ENCODE data around the gene TBC1D22A.

TBC1D22A gene

DNA sequence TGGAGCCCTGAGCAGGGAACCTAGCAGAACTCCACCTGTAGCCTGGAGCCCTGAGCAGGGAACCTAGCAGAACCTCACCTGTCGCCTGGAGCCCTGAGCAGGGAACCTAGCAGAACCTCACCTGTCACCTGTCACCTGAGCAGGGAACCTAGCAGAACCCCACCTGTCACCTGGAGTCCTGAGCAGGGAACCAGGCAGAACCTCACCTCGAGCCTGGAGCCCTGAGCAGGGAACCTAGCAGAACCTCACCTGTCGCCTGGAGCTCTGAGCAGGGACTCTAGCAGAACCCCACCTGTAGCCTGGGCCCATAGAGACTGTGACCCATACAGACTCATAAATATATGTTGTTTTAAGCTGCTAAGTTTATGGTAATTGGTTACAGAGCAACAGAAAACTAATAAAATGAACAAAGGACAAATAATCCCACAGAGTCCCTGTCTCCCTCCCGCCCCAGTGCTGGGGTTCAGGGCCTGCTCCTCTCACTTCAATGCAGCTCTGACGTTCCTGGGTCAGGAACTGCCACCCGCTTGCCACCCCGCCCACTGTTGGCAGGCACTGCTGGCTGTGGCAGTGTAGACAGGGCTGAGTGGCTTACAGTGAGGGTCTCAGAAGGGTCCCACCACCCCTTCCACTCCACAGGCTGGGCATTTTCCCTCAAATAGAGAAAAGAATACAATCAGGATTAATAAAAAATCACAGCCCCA is 259.1 kb downstream of the TBC1D22A start:
- DNase-seq = no peak

DNA sequence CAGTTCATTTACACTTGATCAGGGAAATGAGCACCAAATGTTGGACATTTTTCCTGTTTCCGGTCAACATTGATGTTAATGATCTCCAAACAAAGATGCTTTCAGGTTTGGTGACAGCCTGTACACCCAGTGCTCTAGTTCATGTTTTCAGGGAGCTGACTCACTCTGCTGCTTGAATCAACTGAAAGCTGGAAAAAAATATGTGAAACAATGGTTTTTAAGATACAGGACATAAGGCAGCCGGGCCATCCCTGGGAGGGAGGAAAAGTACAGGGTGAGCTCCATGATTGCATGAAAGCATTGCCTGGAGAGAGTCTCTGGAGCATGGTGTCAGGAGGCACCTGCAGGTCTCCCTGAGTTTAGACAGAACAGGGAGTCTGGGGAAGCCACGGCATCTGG is 259.6 kb downstream of the TBC1D22A start:
- DNase-seq = no peak

DNA sequence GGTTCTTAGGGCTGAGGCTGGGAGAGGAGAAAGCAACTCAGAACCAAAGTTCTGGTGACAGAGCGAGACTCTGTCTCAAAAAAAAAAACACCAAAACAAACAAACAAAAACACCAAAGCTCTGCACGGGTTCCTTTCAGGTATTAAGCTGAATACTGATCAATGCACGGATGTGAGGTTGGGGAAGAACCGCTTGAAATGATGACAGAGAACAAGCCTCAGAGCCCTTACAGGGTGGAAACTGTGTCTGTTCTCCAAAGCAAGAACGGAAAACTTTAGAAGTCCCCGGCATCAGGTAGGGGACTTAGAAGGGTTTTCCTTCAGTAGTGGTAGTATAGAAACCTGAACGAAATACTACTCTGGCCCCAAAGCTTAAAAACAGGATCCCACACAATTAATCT is 260.0 kb downstream of the TBC1D22A start:
- DNase-seq = no peak

DNA sequence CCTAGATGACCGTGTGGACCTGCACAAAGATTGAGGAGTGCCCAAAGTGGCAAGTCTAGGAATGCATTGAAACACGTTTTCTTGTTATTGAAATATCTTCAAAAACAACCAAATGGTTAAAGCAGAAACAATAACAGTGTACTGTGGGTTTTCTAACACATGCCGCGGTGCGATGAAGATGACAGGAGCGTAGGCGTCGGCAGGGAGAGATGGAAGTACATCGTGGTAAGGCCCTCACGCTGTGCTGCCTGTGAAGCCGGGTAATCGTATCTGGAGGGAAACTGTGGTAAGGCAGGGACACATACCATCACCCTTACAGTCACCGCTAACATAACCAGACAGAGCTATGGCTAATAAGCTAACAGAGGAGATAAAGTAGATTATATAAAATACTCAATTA is 261.4 kb downstream of the TBC1D22A start:
- no peak for DNase-seq

DNA sequence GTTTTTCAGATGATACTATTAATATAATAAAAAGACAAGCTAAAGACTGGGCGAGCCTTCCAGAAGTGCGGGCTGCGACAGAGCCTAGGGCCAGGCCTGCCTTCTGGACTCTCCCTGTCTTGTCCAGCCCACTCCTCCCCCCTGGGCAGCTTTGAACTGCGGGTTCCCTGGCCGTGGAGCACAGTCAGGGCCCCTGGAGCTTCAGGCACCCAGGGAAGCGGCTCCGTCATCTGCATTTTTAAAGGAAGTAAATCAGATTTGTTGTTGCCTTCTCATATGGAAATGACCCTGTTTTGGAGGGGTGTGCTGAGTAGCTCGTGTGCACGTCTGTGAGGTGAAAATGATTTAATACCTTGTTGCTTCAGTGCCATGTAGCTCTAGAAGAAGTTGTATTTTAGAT is 265.3 kb downstream of the TBC1D22A start:
- no peak for DNase-seq

DNA sequence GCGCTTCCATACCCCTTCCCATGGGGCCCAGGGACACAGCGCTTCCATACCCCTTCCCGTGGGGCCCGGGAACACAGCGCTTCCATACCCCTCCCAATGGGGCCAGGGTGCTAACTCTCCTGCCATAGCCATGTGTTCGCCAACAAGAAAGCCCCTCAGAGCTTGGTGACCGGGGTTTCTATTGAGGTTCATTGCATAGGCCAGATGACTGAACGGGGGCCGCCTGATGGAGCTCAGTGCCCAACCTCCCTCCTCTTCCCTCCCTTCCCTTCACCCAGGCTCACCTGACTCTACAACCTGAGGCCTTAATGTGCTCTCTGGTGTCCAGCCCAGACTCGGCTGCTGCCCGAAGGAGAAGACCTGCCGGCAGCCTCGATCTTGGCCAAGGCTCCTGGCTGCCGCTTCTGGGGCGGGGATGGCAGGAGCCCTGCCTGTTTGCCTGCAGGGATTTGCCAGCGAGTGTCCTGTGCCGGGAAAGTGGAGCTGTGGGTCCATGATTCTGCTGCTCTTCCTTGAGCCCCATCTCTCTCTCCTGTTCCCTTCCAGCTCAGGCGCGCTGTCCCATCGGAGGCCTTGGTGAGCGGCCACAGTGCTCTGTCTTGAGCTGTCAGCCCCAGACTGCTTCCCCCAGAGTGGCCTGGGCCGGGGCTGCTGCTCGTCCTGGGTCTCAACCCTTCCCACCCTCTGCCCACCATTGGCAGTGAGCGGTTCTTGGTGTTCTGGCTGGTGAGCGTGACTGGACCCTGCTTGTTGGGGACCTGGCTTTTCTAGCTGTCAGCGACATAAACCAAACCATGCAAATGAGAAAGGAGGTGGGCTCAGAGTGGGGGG is 267.0 kb downstream of the TBC1D22A start:
- DNase-seq = no peak

DNA sequence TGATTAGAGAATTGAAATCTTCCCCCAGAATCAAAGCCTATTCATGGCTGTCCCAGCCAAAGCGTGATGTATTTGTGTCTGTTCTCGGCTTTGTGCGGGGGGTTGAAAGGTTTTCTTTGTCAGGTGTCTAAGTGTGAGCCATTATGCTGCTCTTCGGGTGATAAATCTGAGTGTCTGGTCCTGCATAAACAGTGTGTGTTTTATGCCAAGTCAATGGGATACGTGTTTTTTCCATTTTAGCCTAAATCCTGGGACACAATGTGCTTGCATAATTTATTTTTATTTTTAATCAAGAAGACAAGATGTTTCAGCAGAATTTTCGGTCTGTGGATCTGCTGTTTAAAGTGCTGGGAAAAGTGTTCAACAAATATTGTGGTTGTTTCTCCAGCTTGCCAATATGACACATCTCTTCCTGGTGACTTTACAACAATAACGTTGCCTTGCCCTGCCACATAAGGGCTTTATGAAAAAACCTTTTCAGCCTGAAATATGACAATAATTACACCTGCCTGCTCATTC is 267.8 kb downstream of the TBC1D22A start:
- DNase-seq = no peak

DNA sequence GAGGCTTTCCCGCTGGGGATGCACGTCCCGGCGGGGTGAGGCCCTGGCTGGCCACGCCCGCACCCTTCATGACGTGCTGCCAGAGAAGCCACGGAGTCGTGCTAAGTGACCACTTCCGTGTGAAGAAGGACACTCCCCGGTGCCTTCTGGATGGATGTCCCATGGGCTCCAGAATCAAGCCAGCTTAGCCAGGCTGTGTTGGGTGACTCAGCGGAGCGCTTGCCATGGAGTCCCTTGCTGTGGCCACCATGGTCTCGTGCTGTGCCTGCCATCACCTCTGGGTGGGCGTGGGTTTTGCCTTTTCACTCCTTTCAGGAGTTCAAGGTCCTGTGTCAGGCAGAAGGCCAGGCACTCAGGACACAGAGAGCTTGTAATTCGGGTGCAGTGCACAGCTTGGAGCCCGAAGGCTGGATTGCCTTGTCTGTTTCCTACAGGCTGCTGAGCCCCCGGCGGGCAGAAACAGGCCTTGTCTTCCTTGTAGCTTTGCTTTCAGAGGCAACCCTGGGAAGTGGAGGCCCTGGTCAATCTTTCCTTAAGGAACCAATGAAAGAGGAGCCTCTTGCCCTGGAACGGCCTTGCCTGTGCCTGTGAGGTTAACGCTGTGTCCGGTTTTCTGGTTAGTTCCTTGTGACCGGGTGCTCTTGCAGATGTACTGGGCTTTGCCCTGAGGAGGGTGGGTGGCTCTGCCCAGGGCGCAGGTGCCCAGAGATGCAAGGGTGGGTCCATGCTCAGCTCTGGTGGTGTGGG is 268.6 kb downstream of the TBC1D22A start:
- DNase-seq = no peak

DNA sequence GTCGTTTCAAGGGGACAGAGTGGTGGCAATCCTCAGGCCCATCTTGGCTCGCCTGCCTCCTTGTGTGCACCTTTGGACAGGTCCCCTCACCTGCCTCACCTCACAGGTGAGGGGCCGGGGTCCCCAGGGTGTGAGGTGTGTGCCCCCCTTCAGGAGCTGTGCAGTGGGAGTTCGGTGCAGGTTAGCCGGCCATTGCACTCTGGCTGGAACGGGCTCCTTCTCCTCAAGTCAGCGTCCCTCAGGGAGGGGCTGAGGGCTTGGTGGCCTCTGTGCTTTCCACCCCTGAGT is 269.1 kb downstream of the TBC1D22A start:
- no peak for DNase-seq

DNA sequence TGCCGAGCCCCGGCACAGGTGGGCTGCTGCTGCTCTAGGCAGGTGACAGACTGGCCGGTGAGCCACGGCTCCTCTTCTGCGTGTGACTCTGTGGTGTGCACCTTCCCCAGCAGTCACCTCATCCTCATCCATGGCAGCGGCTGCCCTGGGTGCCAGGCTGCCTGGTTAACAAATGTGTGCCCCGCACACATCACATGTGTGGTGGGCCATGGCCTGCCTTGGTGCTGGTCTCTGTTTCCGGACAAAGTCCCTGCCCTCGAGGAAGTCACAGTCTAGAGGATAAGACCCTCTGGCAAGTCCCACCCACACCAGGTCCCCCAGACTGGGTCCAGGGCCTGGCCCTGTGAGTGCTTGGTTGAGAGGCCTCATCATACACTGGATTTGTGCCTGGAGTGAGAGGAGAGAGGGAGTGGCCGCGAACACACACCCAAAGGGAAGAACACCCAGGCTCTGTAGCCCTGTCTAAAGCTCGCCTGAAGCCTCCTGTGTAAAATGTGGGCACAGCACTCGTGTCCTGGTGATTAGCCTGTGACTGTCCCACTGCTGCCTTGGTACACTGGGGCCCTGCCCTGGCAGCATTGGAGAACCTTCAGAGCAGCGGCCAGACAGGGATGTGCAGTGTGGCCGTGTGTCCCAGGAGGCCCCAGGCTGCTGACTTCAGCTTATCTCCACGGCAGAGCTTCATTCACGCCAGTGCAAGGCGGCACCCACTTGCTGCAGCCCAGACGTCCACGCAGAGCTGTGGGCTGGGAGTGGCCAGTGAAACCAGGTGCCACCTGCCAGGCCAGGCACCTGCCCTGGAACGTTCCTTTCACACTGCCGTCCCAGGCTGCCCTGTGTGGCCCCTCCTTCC is 269.9 kb downstream of the TBC1D22A start:
- DNase-seq = no peak

DNA sequence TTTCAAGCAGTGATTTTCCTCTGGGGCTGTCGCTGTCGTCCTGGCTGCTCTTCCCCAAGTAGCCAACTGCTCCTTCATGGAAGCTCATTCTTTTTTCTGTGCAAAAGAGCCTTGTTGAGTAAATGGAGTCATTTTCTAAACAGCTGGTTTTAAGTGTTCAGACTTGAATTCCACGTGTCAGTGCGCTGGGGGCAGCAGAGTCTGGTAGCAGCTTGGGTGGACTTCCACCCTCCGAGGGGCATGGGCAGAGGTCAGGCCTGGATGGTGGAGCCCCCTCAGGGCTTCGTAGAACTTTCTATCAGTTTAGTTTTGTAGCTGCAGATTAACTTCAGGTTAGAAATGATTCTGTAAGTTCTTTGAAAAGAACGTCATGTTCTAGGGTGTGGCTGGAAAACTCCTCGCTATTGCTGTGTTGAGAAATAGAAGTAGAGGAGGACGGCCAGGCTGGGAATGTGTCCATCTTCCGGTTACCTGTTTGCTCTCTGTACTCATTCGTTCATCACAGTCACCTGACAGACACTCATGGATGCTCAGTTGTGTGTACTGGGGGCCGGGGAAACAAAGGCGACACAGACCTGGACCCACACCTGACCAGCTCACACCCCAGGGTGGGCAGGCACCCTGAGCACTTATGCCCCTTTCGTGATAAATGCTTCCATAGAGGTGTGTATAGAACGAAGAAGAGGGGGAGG is 270.7 kb downstream of the TBC1D22A start:
- no peak for DNase-seq

DNA sequence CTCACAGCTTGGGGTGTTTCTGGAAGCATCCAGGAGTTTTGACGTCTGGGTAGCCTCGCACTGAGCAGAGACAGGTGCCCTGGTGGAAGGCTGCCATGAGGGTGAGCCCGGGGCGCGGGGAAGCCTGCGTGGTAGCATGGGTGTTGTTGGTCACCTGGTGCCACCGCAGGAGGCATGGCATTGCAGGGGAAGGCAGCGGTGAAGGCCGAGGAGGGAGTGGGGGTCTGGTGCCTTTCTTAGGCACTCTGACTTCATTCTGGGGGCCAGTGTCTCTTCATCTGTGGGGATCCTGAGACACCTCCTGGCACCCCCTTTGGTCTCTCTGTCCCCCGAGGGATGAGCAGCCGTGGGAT is 271.2 kb downstream of the TBC1D22A start:
- no peak for DNase-seq

DNA sequence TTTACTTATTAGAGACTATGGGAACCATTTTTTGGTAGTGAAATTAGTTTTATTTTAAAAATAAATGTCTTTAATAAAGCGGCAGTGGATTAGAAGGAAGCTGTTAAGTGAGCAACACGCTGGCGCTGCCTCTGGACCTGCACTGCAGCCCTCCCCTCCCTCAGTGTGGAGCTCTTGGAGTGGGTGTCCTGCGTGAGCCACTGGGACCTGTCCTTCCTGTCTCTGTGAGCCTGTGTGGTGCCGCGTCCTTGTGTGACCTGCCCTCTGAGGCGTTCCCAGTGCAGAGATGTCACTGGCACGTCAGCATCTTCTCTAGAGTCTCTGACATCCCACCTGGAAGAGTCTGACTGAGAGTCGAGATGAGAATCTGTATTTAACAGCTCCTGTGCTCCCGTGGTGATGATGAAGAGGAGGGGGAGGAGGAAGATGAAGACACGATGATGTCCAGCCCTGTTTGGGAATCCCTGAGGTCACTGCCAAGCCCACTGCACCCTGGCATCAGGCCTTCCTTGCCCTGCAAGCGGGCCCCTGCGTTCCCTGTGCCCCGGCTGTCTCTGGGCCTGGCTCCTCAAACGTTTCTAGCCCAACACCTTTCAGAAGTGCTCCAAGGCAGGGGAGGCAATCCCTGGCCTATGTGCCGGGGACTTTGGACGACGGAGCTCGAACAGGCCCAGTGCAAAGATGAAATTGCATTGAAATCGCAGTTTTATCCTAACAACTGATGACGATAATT is 271.8 kb downstream of the TBC1D22A start:
- no peak for DNase-seq

DNA sequence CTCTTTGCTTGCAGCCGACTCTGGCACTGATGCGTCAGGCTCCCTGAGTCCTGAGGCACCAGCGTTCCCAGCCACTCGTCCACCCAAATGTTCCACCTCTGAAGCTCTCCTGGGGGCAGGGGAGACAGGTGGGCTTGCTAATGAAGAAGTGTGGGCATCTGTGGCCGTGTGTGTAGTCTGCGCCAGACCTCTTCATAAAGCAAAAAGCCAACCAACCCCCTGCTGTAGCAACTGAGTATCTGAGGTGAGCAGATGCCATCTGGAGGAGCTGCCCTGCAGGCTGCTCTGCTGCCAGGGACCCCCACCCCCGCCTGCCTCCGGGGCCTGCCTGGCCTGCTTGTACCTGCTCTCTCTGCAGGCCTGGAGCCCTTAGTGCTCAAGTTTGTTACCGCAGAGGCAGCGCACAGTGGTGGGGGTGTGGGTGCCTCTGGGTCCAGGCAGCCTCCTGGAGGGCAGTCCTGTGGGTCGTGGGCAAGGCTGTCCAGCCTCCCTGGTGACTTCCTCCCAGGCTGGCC is 272.5 kb downstream of the TBC1D22A start:
- DNase-seq = no peak

DNA sequence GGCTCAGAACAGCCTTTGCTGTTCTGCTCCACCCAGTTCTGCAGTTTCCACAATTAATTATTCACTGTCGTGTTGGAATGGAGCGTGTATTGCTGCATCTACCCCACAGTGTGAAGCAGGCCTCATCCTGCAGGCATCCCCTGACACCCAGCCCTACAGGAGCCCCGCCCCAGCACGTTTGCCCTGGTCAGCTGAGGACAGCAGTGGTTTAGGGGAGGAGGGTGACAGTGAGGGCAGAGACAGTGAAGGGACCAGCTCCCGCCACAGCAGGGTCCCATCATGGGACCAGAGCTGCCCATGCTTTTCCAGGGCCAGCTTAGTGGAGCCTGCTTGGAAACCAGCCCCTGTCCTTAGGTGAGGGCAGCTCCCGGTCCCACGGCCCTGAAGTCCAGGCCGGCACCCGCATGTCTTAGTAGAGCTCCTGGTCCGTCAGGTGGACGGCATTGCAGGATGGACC is 273.0 kb downstream of the TBC1D22A start:
- no peak for DNase-seq

DNA sequence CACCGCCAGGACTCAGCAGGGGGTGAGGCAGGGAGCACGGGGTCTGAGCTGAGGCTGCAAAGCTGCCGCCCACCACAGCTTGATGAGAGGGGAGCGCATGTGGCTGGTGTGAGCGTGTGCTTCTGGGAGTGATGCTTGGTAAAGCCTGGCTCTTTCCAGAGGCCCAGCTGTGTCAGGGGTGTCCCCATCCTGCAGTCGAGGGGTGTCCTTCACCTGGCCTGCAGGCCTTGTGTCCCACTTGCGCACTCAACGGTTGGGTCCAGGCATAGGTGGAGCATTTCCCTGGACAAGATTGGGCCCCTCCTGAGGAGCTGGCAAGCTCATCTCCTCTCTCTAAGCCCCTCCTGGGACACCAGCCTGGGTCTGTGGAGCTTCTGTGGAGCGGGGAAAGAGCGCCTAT is 273.9 kb downstream of the TBC1D22A start:
- DNase-seq = no peak

DNA sequence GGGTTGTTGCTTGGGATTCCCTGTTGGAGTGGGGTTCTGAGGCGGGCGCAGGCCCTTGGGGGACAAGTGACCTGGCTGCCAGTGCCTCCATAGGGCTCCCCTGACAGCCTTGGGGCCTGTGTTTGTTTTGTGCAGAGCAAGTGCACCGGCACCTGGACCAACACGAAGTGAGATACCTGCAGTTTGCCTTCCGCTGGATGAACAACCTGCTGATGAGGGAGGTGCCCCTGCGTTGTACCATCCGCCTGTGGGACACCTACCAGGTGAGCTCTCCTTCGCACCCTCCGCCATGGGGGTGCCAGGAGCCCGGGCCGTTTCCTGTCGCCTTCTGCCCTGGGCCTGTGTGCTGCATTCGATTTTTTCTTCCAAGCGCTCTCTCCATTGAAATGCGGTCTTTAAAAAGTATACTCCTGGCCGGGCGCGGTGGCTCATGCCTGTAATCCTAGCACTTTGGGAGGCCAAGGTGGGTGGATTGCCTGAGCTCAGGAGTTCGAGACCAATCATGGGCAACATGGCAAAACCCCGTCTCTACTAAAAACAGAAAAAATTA is 274.6 kb downstream of the TBC1D22A start:
- no peak for DNase-seq

DNA sequence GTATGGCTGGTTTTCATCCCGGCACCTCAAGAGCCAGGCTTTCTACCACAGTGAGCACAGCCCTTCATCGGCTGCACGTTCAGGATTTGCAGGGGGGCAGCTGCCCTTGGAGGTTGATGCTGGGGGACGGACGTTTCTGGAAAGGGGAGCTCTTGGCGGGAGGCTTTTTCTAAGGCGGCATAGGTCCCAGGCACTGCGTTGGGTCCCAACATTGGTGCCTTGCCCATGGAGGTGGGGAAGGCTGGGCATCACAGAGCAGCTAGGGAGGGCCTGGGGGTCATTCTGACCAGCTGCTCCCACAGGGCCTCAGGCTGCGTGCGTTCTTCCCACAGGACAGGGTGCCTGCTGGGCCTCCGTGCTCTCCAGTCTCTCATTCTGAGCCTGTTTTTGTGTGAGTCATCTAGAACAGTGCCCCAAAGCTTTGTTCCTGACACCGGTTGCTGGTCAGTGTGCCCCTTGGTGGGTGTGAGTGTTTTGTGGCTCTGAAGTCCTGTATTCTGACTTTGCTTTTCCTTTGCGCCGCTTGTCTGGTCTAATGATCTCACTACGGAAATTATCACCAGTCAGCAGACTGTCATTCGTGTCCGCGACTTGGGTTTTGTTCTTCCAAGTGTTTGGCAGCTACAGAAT is 275.9 kb downstream of the TBC1D22A start:
- no peak for DNase-seq

DNA sequence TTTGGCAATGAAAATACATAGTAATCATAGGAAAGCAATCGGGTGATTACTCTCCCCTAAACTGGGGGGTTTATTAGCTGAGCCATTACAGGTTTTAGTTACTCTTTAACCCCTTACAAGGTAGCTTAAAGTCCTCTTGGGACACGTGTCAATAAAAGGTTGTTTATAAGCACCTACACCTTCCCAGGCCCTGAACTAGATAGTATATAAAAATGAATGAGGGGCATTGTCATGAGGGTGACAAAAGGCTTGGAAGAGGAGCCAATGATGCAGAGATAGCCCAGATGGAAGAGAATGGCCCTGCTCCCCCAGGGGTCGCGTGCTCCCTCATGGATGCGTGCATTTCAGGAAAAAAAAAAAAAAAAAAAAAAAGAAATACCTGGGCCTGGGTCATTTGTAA is 276.9 kb downstream of the TBC1D22A start:
- DNase-seq = no peak

DNA sequence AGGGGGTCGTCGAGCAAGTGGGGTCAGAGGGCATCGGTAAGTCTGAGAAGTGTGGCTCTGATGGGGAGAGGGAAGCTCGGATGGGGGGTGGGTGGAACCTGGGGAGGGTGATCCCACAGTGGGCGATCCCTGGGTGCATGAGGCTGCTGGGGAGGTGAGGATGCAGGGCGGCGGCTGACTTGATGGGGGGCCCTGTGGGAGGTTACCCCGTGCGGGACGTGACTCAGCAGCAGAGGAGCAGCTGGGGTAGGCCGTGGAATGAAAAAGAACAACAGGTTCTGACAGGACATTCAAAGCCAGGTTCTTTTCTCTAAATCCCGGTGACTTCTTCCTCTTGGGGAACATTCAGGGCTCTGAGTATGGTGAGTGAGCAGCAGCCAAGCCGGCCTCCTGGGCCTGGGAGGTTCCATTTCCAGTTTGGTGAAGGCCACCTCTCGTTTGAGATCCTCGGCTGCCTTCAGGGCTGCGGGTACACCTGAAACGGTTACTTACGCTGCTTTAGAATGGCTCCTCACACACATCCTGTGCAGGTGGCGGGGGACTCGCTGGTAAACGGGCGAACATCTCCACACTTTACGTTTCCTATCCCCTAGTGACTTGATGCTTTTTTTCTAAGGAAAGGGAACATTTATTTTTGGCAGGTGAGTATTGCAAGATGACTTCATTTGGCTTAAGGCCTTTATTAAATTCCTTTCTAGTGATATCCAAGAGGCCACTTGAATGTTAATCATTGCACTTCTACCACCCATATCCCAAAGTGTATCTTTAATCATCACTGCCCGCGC is 278.2 kb downstream of the TBC1D22A start:
- DNase-seq = no peak

Measured in CD4-positive, alpha-beta T cell treated with Interleukin-4 for 1 hour (primary cell).